ENCODE data around the gene EGFR.

DNA sequence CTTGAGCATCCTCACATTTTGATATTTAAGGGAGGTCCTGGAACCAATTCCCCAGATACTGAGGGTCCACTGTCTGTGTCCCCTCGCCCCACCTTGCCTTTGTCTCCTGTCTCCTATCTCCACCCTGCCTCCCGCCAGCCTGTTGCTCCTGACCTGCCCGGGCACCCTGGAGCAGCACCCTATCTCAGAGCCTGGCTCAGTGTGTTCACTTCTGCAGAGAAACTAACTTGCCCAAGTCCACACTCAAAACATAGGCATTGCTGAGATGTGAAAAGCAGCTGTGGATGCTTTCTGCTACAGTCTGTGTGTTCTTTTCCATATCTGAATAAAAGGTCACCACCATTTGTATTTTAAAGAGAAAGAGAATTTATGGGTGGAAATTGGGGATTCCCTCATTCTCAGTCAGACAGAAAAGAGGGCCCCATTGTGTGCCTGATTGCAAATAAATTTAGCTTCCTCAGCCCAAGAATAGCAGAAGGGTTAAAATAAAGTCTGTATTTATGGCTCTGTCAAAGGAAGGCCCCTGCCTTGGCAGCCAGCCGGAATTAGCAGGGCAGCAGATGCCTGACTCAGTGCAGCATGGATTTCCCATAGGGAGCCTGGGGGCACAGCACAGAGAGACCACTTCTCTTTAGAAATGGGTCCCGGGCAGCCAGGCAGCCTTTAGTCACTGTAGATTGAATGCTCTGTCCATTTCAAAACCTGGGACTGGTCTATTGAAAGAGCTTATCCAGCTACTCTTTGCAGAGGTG is 161.3 kb downstream of the EGFR start:
- TF ChIP-seq EZH2 (IDR thresholded peaks at IDR 0.05; ENCODE audit: borderline replicate concordance, low read depth, low read length, severe bottlenecking), result no peak
- TF ChIP-seq, protein P1, sequence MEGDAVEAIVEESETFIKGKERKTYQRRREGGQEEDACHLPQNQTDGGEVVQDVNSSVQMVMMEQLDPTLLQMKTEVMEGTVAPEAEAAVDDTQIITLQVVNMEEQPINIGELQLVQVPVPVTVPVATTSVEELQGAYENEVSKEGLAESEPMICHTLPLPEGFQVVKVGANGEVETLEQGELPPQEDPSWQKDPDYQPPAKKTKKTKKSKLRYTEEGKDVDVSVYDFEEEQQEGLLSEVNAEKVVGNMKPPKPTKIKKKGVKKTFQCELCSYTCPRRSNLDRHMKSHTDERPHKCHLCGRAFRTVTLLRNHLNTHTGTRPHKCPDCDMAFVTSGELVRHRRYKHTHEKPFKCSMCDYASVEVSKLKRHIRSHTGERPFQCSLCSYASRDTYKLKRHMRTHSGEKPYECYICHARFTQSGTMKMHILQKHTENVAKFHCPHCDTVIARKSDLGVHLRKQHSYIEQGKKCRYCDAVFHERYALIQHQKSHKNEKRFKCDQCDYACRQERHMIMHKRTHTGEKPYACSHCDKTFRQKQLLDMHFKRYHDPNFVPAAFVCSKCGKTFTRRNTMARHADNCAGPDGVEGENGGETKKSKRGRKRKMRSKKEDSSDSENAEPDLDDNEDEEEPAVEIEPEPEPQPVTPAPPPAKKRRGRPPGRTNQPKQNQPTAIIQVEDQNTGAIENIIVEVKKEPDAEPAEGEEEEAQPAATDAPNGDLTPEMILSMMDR (IDR thresholded peaks at IDR 0.05; ENCODE audit: borderline replicate concordance, extremely low read depth, low read length, poor library complexity, severe bottlenecking), result no peak
